Measurements from ENCODE around the gene STX3.

DNA sequence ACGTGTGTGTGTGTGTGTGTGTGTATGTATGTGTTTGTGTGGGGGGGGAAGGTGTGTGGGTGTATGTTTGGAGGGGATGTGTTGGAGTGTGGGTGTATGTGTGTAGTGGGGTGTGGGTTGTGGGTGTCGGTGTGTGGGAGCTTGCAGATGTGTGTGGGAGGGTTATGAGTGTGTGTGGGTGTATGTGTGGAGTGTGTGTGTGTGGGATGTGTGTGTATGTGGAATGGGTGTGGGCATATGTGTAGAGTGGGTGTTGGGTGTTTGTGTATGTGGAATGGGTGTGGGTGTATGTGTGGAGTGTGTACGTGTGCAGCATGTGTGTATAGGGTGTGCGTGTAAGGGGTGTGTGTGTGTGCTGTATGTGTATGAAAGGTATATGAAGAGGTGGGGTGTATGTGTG, 14.7 kb downstream of the STX3 start:
- TF ChIP-seq POLR2A (IDR thresholded peaks at IDR 0.05), result no peak
- TF ChIP-seq, protein P1, sequence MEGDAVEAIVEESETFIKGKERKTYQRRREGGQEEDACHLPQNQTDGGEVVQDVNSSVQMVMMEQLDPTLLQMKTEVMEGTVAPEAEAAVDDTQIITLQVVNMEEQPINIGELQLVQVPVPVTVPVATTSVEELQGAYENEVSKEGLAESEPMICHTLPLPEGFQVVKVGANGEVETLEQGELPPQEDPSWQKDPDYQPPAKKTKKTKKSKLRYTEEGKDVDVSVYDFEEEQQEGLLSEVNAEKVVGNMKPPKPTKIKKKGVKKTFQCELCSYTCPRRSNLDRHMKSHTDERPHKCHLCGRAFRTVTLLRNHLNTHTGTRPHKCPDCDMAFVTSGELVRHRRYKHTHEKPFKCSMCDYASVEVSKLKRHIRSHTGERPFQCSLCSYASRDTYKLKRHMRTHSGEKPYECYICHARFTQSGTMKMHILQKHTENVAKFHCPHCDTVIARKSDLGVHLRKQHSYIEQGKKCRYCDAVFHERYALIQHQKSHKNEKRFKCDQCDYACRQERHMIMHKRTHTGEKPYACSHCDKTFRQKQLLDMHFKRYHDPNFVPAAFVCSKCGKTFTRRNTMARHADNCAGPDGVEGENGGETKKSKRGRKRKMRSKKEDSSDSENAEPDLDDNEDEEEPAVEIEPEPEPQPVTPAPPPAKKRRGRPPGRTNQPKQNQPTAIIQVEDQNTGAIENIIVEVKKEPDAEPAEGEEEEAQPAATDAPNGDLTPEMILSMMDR (IDR thresholded peaks at IDR 0.05), result no peak
